A673 (cell line): ENCODE results near the gene SLC48A1.

Experiments used
- EZH2 ChIP-seq: fragments of 200-600 bp; sonication (generic); IDR thresholded peaks from 2 replicates; pipeline ENCODE4 v1.6.1; 2017; ENCODE audit warnings: borderline replicate concordance, low read depth, mild to moderate bottlenecking, mixed read lengths, antibody characterized with exemption, low read length; ENCODE audit not compliant: poor library complexity, severe bottlenecking
- TF ChIP-seq, protein P1 (sequence below): fragments of 300-800, 200-600 bp; sonication (generic); conservative IDR thresholded peaks from 2 replicates; pipeline ENCODE4 v1.5.1; 2017; ENCODE audit warnings: low read depth, mild to moderate bottlenecking, antibody characterized with exemption, low read length, moderate library complexity, mixed read lengths

DNA sequence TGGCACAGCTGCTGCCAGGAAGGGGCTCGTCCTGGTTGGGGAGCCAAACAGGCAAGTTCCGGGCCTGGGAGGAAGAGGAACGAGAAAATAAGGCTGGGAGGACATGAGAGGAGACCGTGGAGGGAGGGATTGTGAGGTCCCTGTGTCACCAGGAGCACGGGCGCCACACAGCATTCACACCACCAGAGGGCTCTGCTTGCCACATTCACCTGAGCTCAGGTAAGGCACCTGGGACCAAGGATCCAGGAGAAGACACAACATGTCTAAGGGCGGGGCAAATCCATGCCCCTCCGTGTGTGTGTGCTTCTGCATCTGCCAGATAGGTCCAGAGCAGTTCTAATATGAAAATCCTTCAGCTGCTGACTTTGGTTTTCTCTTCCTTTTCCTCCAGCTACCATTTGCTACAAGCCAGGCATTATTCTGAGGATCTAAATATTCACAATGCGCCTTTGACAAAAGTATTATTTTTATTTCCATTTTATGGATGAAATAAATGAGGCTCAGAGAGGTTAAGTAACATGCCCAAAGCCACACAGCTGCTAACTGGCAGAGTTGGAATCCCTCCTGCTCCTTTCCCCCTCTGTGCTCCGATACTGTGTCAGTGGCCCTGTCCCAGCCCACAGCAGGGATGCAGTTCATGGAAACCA lies 28.9 kb upstream of the SLC48A1 start:
- TF ChIP-seq, protein P1, sequence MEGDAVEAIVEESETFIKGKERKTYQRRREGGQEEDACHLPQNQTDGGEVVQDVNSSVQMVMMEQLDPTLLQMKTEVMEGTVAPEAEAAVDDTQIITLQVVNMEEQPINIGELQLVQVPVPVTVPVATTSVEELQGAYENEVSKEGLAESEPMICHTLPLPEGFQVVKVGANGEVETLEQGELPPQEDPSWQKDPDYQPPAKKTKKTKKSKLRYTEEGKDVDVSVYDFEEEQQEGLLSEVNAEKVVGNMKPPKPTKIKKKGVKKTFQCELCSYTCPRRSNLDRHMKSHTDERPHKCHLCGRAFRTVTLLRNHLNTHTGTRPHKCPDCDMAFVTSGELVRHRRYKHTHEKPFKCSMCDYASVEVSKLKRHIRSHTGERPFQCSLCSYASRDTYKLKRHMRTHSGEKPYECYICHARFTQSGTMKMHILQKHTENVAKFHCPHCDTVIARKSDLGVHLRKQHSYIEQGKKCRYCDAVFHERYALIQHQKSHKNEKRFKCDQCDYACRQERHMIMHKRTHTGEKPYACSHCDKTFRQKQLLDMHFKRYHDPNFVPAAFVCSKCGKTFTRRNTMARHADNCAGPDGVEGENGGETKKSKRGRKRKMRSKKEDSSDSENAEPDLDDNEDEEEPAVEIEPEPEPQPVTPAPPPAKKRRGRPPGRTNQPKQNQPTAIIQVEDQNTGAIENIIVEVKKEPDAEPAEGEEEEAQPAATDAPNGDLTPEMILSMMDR: peak; percentile 52
- TF ChIP-seq EZH2: no peak
